GM18858 (cell line): Measurements from ENCODE around the gene CNIH3.
A peak's percentile ranks its signal among the peaks of the same experiment; 100 is the strongest.

ENCODE experiments used
- ATAC-seq: cut with Tn5 transposase; IDR thresholded peaks from one replicate; pipeline ENCODE4 v1.9.1; 2021; ENCODE audit not compliant: unreplicated experiment

Gene CNIH3

DNA sequence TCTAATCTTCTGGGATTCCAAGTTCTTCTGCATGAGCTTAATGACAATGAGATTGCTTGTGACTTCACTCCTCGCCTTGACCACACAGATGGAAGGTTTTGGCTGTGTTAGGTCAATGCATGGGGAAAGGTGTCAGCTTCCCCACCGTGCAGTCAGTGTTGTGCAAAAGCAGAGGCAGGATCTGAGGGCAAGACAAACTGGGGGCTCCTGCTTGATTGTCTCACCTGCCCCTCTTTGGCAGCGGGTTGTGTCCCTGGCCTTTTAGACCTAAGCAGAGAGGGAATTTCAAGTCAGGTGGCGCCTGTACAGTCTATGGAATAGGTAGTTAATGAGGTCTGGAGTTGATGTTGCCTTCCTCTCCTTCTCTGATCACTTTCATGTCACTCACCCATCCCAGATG lies 150.1 kb downstream of the CNIH3 start:
- no peak for ATAC-seq

DNA sequence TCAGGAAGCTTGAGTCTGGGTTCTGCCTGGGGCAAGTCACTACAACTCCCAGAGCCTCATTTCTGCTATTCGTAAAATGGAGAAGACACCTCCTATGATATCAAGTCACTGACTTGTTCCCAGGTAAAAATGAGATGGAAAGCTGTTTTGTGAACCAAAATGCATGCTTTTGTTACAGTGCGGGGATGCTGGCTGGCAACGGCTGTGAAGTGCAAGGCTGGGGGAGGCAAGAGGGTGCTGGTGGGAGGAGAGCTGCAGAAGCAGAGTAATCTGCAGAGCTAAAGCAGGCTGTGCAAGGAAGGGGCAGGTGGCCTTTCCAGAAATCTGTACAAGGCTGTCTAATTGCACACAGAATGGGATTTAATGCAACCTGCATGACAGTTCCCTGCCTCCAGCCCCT lies 150.9 kb downstream of the CNIH3 start:
- ATAC-seq, result no peak

DNA sequence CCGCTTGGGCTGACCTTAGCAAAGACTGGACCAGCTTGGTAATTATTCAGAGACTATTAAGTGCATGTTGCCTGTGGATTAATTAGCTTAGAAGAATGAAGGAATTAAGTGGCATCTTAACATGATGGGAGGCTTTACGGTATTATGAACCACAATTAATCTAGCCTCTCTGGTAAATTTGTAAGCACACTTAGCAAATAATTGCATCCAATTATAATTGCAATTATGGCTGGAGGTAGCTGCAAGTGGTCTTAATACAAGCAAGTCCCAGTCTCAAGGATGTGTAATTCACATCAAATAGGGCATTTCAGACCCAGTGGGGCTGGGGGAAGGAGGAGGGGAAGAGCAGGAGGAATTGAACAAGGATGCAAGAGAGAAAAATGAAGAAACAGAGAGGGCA lies 151.6 kb downstream of the CNIH3 start:
- ATAC-seq, result no peak

DNA sequence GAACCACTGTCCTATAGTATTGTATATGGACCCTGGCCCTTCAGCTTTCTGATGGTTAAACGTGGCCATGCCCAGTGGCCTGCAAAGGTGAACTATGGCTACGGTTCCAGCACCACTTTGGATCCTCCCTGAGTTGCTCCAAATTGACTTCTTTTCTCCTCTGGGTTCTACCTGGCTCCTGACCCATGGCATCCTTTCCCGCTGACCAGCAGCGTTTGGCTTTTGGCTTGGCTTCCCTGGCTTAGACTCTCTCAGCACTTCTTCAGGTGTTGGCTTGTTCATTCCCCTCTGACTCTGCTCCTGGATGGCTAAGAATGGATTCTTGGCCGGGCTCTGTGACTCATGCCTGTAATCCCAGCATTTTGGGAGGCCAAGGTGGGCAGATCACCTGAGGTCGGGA lies 152.9 kb downstream of the CNIH3 start:
- no peak for ATAC-seq

GRCh38 chr1:224769452-224770335 lies 153.6 kb downstream of the CNIH3 start:
- no peak for ATAC-seq

- ATAC-seq, result no peak
Observed at GRCh38 chr1:224770336-224770693, 154.2 kb downstream of the CNIH3 start.

DNA sequence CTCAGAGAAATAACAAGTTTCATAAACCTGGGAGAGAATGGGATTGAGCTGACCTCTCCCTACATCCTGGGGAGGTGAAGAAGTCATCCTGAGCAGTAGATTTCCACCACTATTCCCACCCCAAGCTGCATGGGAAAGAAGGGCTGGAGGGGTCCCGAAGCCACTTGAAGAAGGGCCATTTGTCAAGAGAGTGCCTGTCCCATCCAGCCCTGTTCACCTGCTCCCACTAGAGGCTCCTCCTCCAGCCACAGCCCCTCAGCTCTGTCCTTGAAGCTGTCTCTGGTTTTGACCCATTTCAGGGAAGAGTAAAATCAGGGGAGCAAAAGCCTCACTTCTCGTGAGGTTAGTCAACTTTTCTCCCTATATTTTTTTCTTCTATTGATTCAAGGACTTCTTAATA lies 157.5 kb downstream of the CNIH3 start:
- no peak for ATAC-seq

- ATAC-seq, result no peak
Observed at GRCh38 chr1:224774378-224774777, 158.3 kb downstream of the CNIH3 start.

DNA sequence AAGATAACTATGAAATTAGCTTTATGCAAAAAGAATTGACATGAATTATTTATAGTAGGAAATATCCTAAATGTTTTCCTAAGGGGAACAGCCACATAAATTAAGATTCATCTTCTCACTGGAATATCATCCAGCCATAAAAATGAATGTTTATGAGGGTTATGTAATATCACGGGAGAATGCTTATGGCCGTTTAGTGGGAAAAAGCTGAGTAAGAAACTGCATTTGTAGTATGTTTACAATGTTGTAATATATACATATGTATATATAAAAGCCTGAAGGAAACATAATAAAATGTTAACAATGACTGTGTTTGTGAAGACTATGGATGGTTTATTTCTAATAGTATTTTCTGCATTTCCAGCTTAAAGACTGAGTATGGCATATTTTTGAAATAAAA lies 161.1 kb downstream of the CNIH3 start:
- ATAC-seq, result no peak

- no peak for ATAC-seq
Observed at GRCh38 chr1:224779536-224779935, 163.4 kb downstream of the CNIH3 start.

GRCh38 chr1:224780736-224781135 lies 164.6 kb downstream of the CNIH3 start:
- ATAC-seq, result no peak

DNA sequence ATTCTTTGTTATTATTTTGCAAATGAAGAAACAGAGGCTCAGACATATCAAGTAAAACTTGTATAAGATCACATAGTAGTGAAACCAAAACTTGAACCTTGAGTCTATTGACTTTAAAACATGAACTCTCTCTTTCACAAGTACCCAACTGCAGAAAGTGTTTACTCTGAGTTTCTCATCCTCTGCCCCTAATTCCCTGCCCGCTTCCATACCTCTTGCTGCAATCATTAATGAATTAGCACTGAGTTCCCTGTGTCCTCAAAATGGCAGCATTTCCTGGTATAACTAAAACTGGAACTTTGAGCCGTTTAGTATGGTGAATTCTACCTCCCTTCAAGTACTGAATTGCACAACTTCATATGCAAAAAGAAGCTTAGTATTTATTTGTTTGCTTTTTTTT lies 165.7 kb downstream of the CNIH3 start:
- peak; percentile 52 for ATAC-seq

GRCh38 chr1:224782281-224783000 lies 166.3 kb downstream of the CNIH3 start:
- no peak for ATAC-seq

DNA sequence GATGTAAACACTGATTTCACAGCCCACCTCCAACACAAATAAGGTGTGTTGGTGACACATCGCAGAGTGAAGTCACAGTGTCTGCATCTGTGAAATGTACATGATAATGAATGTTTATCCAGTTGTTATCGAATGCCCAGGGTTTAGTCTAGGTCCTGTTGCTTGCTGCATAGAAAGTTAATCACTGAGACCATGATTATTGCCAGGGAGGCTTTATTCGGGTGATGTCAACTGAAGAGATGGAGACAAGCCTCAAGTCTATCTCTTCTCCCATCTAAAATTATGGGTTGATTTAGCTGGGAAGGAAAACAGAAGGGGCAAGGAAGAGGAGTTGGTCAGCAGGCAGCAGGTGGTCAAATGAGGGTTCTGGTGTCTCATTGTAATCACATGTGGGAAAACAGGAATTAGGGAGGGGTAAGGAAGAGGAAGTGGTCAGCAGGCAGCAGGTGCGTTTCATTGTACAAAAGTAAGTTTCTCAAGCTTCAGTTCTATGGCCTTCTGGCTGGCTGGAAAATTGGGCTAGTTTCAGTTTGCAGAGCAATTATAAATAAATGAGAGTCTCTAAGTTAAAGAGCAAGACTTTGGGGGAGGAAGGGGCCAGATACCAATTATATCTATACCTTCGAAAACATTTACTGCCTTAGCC lies 167.0 kb downstream of the CNIH3 start:
- ATAC-seq, result peak; percentile 65

DNA sequence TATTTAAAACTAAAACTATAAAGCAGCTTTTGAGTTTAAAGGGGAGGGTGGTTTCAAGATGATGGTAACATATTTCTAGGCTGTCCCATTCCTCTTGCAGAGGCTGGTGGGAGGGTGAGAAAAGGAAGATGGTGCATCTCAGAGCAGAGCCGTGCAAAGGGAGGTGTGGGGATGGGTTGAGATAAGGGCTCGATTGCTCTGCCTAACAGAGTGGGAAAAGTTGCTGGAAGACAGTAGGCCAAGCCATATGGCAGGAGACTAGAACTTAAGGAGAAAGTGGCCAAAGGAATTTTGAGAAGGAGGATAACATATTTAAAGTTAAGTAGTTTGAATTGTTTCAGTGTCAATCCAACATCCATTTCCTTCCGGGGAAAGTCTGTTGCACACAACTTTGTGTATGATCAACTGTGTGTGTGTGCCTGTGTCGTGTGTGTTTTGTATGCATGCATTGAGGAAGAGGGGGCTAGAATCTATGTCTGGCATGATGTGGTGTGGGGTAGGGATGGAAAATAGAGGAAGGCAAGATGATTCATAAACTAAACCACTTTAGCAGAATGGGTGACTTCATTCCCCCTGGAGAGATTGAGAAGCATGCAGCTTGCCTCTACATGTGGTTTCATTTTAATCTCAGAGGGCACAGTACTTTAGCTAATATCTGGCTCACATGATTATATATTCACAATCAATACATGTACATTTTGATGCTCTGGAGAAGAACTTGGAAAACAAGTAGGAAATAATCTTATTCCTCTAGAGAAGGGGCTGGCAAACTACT lies 168.3 kb downstream of the CNIH3 start:
- no peak for ATAC-seq

DNA sequence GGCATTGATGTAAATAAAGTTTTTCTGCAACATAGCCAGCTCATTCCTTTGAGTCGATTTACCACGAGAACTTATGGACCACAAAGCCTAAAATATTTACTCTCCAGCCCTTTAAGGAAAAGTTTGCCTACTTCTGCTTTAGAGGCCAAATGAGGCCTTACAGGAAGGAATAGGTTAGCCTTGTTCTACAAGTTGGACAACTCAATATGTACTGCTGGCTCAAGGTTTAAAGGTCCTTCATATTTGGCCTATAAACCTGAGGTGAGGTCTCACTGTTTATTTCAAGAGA lies 168.9 kb downstream of the CNIH3 start:
- no peak for ATAC-seq

DNA sequence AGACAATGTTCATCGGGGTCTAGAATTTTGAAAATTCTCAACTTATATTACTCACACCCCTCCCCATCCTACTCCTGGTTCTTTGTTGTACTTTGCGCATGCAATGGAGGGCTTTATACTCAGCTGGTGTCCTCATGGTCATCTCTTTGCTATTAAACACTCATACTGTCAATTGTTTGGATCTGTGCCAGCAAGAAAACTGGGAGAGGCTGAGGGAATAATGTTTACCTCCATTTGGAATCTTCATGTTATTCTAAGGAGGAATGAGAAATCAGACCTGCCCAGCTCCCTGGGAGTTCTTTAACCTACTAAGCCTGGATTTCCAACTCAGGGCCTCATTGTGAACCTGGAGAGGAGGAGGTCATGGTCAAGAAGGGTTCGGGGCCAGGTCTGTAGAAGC lies 169.5 kb downstream of the CNIH3 start:
- ATAC-seq, result no peak

- no peak for ATAC-seq
Observed at GRCh38 chr1:224786533-224787250, 170.6 kb downstream of the CNIH3 start.

DNA sequence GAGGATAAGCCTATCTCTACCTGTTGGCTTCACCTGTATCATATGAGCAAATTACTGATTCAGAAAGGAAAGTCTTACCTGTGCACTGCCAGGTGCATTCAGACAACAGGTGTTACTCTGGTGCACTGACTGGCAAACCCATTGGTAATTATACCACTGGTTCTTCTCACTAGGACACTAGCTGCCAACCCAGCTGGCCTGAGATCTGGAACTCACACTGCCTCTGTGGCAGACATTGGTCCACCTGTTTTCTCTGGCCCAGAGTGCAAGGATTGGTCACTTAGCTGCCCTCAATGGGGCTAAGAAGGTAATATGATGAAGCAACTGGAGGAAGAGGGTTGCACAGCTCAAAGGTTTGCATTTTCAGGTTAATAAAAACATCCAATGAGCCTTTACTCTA lies 173.2 kb downstream of the CNIH3 start:
- no peak for ATAC-seq
